Camera-type eye (tissue), 1 donor: ENCODE measurements around the gene GNL2. TPM values are rescaled to one million over a fixed set of nuclear protein-coding genes. Genes with fewer than 3 reads are reported as not detected.

Experiments used
- total RNA-seq: library from RNA; depleted of rRNA; stranded (reverse); fragments of >200 nt; gene quantifications from one replicate; pipeline ENCODE4 v1.2.3, GENCODE V29; 2014

Gene GNL2
- total RNA-seq = 52.0 TPM

DNA sequence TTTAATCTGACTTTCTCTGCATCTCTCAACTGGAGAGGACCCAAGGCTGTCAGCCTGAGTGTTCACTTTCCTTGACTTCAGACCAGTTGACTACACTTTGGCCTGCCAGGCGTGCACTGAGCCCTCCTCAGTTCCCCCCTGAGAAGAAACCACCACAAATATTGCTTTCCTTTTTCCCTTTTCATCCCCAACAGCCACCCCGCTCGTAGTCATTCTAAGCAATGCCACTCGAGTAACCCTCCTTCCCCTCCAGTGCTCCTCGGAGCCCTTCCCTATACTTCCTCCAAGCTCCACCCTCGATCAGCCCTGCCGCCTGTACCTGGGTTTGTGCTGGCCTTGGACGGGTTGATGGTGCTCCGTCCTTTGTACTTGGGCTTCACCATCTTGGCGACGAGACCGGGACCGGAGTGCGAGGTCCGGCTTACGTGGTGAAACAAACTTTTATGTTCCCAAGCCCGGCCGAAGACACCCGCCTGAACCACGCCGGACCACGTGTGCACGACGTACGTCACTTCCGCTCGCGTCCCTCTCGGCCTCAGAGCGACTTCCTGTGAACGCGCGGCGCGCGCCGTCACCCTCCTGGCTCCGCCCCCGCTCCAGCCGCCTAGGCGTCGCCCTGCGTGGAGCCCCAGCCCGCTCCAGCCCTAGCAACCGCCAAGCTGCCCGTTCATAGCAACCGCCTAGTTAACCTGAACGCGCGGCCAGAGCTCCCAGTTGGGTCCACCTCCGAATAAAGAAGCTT is at the start of gene GNL2:
Gene GNL2 (minus strand): TSS at position 498 of the 742 bp plus-strand sequence. CDS start 115 bp downstream, at position 383.

DNA sequence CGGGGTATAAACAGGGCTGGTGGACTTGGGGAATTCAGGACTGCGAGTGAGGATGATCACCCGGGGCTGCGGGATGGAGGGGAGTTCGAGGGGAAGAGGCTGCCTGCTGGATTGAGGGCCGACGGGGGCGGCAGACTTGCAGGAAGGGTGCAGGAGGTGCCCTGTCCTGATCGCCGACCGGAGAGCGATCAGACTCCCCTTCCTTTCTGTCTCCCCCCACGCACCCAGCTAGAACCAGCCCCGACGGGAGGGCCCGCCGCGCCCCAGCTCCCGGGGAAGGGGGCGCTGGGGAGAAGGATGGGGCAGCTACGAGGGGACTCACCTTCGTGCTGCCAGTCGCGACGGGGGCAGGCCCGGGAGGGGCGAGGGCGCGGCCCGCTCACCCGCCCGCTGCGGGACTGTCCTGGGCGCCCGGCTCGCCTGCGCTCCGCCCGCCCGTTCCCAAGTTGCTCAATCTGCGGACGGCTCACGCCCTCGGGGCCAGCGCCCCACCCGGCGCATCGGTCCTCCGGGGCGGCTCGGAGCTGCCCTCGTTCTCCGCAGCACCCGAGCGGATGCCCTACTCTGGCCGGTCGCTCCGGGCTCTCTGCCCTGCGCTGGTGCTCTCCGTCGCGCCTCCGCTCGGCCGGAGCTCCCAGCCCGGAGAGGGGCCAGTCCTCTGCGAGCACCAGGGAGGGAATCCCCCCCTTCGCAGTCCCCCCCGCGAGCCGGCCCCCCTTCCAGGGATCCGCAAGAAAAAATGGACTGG is 38.7 kb upstream of the GNL2 start, which contains the start of gene RSPO1:
Gene RSPO1 (minus strand): TSS at position 649 of the 748 bp plus-strand sequence. CDS start 5,231 bp downstream, outside the sequence.

DNA sequence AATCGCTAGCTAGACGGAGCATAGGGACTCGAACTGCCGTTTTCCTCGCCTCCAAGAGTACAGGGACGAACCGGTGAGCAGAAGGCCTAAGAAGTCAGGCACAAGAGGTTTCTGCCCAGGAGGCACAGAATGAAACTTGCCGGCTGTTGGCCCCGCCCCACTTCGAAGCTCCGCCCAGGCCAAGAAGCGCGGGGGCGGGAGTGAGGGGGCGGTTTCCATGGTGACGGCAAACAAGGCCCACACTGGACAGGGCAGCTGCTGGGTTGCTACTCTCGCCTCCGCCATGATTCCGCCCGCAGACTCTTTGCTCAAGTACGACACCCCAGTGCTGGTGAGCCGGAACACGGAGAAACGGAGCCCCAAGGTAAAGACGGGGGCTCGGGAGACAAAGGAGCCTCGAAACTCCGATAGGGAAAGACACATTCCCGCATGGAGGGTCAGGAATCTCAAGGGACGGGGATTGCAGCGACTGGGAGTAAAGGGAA is 39.0 kb downstream of the GNL2 start, which contains the start of gene DNALI1:
Gene DNALI1 (plus strand): TSS at position 229 of the 485 bp plus-strand sequence. CDS start 55 bp downstream, at position 284.

DNA sequence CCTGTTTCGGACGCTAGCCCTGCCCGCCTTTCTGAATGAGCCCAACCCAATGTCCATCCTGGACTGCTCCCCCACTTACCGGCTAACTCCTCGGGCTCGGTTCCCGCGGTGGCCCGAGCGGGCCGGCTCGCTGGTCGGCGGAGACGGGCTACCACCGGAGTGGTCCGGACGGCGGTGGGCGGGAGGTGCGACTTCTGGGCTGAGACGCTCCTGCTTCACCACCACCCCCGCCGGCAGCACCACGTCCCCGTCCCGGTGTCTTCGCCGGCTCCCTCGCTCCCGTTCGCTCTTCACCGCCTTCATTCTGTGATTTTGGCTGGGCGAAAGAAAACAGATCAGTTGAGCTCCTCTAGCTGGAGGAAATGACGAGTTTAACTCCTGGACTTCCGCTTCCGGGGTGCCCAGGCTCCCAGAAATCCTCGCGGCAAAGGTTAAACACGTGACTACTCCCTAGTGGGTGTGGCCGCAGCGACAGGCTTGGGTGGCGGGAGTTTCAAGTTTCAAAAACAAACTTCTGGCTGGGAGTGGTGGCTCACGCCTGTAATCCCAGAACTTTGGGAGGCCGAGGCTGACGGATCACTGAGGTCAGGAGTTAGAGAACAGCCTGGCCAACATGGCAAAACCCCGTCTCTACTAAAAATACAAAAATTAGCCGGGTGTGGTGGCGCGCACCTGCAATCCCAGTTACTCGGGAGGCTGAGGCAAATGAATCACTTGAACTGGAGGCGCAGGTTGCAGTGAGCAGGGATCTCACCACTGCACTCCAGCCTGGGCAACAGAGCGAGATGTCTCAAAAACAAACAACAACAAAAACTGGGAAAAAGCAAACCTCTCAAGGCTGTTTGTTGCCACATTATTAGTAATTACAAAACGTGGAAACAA is 41.6 kb downstream of the GNL2 start, which contains the start of gene SNIP1:
Gene SNIP1 (minus strand): TSS at position 367 of the 882 bp plus-strand sequence. CDS start 64 bp downstream, at position 303.

Other genes with a start within 250 kb of the GNL2 start
- 1.9 TPM for gene ZC3H12A, start 121.4 kb downstream of the GNL2 start, total RNA-seq
- 117 TPM for gene MEAF6, start 81.2 kb downstream of the GNL2 start, total RNA-seq
- 22.0 TPM for gene SNIP1, start 41.6 kb downstream of the GNL2 start, total RNA-seq
- gene DNALI1, start 39.0 kb downstream of the GNL2 start, total RNA-seq = 10.0 TPM
- gene RSPO1, start 39.0 kb upstream of the GNL2 start, total RNA-seq = 6.0 TPM
- gene CDCA8, start 96.6 kb upstream of the GNL2 start, total RNA-seq = 3.6 TPM
- 9.4 TPM for gene EPHA10, start 169.2 kb upstream of the GNL2 start, total RNA-seq
- 15.3 TPM for gene MANEAL, start 197.9 kb upstream of the GNL2 start, total RNA-seq
- gene C1orf122, start 211.9 kb upstream of the GNL2 start, total RNA-seq = 36.7 TPM
- 9.7 TPM for gene YRDC, start 212.3 kb upstream of the GNL2 start, total RNA-seq